ENCODE measurements around the gene DGUOK.

Gene DGUOK

GRCh38 chr2:73889206-73889605, 37.5 kb upstream of the DGUOK start:
- CTCF ChIA-PET: no interaction called here
- no peak for DNase-seq (ENCODE audit: low spot score)
- POLR2A ChIA-PET (ENCODE audit: low non-redundant PET): no interaction called here
- TF ChIP-seq, protein P1, sequence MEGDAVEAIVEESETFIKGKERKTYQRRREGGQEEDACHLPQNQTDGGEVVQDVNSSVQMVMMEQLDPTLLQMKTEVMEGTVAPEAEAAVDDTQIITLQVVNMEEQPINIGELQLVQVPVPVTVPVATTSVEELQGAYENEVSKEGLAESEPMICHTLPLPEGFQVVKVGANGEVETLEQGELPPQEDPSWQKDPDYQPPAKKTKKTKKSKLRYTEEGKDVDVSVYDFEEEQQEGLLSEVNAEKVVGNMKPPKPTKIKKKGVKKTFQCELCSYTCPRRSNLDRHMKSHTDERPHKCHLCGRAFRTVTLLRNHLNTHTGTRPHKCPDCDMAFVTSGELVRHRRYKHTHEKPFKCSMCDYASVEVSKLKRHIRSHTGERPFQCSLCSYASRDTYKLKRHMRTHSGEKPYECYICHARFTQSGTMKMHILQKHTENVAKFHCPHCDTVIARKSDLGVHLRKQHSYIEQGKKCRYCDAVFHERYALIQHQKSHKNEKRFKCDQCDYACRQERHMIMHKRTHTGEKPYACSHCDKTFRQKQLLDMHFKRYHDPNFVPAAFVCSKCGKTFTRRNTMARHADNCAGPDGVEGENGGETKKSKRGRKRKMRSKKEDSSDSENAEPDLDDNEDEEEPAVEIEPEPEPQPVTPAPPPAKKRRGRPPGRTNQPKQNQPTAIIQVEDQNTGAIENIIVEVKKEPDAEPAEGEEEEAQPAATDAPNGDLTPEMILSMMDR (conservative IDR thresholded peaks at IDR 0.05; ENCODE audit: low read depth): no peak
- no peak overlapping the region for H3K27ac ChIP-seq

GRCh38 chr2:73890301-73891092, 36.2 kb upstream of the DGUOK start:
- ChIA-PET POLR2A (ENCODE audit: low non-redundant PET) (no interaction called here), CTCF (no interaction called here)
- H3K27ac ChIP-seq: no peak overlapping the region
- no peak for DNase-seq (ENCODE audit: low spot score)
- TF ChIP-seq, protein P1 (conservative IDR thresholded peaks at IDR 0.05; ENCODE audit: low read depth): no peak

DNA sequence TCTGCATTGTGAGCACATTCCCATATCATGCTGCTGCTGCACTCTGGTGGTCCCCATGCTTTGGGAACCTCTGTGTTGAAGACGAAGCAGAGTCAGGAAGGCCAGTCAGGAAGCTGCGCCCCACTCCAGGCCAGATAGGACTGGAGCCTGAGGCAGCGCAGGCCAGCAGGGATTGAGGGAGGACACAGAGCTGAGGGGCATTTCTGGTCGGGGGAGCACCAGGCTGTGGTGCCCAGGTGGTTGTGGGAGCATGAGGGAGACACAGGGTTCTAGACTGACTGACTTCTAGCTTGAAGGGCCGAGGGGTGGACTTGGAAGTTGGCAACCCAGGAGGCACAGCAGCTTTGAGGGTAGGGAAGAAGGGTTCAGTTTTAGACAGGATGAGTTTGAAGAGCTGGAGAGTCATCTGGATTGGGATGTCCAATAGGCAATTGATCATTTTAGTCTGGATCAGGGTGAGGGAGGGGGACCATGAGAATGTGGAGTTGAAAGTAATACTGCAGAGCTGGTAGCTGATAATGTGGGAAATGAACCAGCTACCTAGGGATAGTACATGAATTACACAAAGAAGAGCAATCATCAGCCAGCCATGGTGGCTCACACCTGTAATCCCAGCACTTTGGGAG, 35.3 kb upstream of the DGUOK start:
- TF ChIP-seq, protein P1 (conservative IDR thresholded peaks at IDR 0.05; ENCODE audit: low read depth): no peak
- H3K27ac ChIP-seq: no peak overlapping the region
- DNase-seq (ENCODE audit: low spot score): no peak
- POLR2A ChIA-PET (ENCODE audit: low non-redundant PET): no interaction called here
- CTCF ChIA-PET: no interaction called here

DNA sequence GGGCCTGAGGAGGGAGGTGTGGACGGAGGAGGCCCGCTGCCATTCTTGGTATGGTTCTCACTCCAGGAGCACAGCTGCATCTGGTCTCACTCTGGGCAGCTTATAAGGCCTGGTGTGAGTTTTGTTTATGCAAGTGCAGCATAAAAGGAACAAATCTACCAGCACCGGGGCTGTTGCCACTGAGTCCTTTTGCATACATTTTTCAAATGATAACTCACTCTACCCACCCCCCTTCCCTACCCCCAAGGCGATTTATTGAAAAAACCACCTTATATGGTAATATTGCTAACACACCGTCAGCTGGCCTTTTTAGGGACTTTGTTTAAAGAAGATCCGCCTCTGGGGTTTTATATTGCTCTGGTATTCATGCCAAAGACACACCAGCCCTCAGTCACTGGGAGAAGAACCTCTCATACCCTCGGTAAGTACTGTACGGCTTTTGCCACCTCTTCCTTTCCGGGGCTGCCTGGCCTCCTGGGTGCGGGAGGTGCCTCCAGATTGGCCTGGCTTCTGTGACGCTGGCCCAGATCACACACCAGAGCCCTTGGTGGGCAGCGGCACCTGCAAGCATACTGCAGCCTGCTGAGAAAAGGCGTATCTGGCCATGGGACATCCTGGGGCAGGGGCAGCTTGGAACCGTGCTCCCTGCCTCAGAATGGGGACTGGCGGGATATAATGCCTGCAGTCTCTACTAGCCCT, 33.9 kb upstream of the DGUOK start, which contains the start of gene ACTG2:
TSS of gene ACTG2 (plus strand) at position 378 of the 699 bp plus-strand sequence. CDS start 8,304 bp downstream, outside the sequence.
- CTCF ChIA-PET: no interaction called here

DNA sequence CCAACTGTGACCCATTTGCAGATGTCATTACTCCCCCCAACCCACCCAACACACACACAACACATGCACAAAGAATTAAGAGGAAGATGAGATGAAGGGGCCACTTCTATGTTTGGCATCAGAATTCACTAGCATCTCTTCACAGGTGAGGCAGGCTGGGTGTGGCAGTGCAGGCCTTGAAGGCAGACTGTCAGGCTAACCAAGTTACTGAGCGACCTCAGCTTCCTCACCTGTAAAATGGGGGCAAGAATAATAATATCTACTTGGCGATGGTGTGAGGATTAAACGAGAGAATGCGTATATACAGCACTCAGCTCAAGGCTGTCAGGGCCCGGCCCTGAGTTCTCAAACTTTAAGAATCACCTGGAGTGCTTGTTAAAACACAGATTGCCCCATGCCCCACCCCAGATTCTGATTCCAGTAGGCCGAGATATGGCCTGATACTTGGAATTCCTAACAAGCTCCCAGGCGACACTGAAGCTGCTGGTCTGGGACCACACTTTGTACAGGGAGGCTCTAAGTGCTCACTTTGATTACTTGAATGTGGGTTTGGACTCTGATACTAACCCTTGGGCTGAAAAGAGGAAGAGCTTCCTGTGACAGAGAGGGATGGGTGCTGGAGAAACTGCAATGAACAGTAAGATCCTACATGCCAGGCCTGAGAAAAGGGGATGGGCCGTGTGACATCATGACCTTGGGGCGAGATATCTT, 32.8 kb upstream of the DGUOK start:
- TF ChIP-seq, protein P1 (conservative IDR thresholded peaks at IDR 0.05; ENCODE audit: low read depth): no peak
- DNase-seq (ENCODE audit: low spot score): no peak
- CTCF ChIA-PET: interaction anchor here (1.4 kb wide), 1 partner anchor 9 kb away, joined by 4 read pairs; no protein-coding TSS in a partner anchor
- no peak overlapping the region for H3K27ac ChIP-seq
- POLR2A ChIA-PET (ENCODE audit: low non-redundant PET): no interaction called here

More for the DNA sequence above, 33.9 kb upstream of the DGUOK start, which contains the start of gene ACTG2:
- DNase-seq (ENCODE audit: low spot score): no peak
- no peak within 1 kb of the TSS for H3K27ac ChIP-seq
- TF ChIP-seq, protein P1 (conservative IDR thresholded peaks at IDR 0.05; ENCODE audit: low read depth): no peak
- POLR2A ChIA-PET (ENCODE audit: low non-redundant PET): no interaction called here

DNA sequence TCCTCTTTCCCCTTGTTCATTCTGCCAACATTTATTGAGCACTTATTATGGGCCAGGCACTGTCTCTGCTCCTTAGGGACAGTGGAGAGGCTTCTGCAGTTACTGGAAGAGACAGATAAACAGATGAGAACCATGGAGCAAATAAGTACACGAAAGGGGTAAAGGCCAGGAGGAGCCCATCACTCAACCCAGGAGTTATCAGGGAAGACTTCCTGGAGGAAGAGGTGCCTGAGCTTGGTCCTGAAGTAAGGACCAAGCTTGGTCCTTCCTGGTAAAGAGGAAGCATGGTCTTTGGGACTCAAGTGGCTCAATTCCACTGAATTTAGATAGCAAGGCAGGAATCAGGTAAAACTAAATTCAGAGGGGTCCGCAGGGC, 32.2 kb upstream of the DGUOK start:
- DNase-seq (ENCODE audit: low spot score): no peak
- H3K27ac ChIP-seq: no peak overlapping the region
- ChIA-PET CTCF (interaction anchor here (0.7 to 1.4 kb wide), 2 partner anchors 8 to 19 kb away, joined by 4 to 10 read pairs; no protein-coding TSS in a partner anchor), POLR2A (ENCODE audit: low non-redundant PET) (no interaction called here)
- TF ChIP-seq, protein P1 (conservative IDR thresholded peaks at IDR 0.05; ENCODE audit: low read depth): no peak

Data from RWPE1 (cell line).